Stimulated activated CD8-positive, alpha-beta memory T cell treated with anti-CD3 and anti-CD28 coated beads, Interleukin-12 subunit alpha, Interleukin-12 subunit beta, amount 100 ng/mL, for 4 hours (primary cell): Measurements from ENCODE around the gene CSF3R.
"Not testable (repeated sequence)": the region's sequence is repeated elsewhere in the genome, so short reads cannot be mapped to it uniquely, and the experiment has no call there.

Experiments used
- DNase-seq: peaks from one replicate; pipeline ENCODE4 v3.0.0-alpha.2; 2020; ENCODE audit warnings: low read depth

Gene CSF3R

GRCh38 chr1:36481771-36482723 is 666 bp downstream of the CSF3R start:
- DNase-seq = no peak

- DNase-seq = no peak
Observed at GRCh38 chr1:36481091-36481490, 1.6 kb downstream of the CSF3R start.

- no peak for DNase-seq
Observed at GRCh38 chr1:36480161-36480560, 2.6 kb downstream of the CSF3R start.

DNA sequence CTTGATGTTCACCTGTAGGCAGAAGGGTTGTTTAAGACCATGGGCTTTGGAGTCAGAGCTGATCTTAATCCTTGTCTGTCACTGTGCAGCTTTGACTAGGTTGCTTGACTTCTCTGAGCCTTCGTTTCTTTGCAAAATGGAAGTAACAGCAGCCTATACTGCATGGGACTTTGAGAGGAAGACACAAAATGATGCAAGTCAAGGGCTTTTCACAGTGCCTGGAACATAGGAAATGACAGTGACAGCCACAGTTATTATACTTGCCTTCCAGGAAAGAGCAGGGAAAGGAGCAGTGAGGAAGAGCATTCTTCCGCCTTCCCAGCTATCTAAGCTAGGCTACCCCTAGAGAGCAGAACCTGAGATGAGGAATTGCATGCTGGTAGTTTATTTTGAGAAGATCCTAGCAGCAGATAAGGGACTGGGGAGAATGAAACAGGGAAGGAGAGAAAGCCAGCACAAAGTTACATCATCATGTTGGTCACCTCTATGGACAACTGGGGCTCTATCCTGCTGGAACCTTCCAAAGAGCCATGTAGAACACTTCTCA is 3.1 kb downstream of the CSF3R start:
- DNase-seq = no peak

DNA sequence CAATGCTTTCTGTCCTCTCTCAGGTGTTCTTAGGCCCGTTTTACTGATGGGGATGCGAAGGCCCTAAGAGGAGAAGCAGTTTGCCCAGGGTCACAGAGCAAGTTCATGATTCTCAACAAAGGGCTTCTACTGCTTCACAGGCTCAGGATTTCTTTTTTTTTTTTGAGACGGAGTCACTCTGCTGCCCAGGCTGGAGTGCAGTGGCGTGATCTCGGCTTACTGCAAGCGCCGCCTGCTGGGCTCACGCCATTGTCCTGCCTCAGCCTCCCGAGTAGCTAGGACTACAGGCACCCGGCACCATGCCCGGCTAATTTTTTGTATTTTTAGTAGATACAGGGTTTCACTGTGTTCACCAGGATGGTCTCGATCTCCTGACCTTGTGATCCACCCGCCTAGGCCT is 5.1 kb downstream of the CSF3R start:
- DNase-seq = not testable (repeated sequence)

DNA sequence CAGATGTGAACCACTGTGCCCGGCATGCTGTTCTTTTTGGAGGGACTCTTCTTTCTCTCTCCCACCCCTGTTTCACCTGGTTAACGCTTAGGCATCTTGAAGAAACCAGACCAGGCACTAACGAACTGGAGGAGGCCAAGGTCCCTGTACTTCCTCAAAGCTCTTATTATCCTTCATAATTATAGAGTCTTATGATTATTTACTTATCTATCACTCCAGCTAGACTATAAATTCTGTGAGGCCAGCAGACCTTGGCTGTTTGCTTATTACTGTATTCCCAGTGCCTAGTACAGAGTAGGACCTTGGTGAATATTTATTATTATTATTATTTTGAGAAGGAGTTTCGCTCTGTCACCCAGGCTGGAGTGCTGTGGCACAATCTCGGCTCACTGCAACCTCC is 5.8 kb downstream of the CSF3R start:
- no peak for DNase-seq

DNA sequence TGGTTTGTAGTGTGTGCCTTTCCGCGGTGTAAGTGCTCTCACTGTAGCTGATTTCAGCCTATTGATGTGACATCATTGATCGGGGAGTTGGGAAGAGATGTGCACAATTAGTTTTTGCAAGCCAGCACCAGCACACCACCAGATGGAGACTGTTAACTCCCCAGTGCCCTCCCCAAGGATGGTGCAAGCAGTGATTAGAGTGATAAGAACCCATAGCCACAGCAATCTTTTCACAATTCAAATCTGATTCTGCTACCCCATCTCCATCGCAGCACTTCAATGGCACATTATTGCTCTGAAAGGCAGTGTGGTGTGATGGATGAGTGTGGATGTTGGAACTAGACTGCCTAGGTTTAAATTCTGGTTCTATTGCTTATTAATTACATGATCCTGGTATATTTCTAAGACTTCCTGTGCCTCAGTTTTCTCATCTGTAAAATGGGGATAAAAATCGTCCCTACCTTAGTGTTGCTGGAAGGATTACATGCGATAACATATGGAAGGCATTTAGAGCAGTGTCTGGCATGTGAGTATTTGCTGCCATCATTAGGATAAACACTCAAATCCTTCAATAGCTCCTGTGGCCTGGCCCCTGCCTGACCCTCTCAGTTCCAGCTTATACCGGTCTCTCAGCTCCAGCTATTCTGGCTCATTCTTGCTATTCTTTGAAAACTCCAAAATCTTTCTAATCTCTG is 6.7 kb downstream of the CSF3R start:
- no peak for DNase-seq

DNA sequence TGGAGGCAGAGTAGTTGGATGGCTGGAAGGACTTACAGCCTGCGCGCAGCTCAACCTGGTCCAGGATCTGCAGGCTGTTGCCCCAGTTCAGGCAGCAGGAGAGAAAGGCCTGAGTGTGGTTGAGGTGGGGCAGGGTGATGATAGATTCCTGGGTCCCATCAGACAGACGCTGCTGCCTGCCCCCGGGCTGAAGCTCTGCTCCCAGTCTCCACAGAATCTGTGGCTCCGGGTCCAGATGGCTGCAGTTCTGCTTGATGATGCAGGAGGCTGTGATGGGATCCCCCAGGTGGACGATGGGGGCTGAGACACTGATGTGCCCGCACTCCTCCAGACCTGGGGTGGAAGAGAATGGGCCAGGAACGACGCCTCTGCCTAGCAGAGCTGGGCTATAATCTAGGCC is 7.4 kb downstream of the CSF3R start:
- no peak for DNase-seq

GRCh38 chr1:36472656-36473055 is 10.1 kb downstream of the CSF3R start:
- no peak for DNase-seq

DNA sequence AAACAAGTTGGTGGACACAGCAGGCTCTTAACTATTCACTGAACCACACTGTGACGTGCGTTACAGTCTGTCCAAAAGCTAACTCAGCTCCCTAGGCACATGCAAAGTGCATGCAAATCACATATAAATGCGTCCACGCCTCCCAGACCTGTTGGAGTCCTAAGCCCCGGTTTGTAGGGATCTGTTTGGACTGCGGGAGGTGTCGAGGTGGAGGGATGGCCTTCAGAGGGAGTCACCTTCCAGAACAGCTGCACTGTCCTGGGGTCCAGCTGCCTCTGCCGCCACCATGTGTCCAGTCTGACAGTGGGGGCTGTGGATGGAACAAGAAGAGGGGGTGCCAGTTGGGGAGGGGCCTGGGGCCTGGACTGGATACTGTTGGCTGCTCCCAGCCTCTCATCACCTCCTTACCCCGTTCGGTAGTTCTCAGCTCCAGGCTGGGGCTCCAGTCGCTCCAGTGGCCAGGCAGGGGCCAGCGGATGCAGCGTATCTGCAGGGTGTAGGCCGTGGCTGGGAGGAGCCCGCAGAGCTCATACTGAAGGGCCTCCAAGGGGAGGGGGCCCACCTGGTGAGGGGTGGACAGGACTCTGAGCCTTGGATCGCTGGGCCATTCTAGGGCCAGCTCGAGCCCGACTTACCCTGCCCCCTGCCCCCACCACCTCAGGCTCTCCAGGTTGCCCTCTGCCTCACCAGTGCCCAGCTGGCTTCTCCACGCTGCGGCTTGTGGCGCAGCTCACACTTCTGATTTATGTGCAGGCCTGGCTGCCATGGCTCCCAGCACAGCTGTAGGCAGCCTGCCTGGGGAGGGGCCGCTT is 10.7 kb downstream of the CSF3R start:
- no peak for DNase-seq

DNA sequence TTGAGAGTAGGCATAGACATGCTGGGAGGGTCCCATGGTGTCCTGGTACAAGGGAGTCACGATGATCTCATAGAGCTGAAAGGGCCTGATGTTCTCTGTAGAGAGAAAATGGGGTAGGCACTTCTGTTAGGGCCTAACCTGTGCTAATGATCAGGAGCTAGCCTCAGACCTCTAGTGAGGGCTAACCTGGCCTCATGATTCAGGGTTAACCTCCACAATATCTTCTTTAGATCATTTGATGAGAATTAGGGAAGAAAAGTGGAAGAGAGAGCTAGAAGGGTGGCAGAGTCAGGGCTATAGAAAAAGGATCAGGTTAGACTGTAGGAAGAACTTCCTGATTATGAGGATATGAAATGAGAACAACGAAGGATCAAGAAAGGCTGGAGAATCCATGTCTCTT is 13.6 kb downstream of the CSF3R start:
- DNase-seq = no peak

DNA sequence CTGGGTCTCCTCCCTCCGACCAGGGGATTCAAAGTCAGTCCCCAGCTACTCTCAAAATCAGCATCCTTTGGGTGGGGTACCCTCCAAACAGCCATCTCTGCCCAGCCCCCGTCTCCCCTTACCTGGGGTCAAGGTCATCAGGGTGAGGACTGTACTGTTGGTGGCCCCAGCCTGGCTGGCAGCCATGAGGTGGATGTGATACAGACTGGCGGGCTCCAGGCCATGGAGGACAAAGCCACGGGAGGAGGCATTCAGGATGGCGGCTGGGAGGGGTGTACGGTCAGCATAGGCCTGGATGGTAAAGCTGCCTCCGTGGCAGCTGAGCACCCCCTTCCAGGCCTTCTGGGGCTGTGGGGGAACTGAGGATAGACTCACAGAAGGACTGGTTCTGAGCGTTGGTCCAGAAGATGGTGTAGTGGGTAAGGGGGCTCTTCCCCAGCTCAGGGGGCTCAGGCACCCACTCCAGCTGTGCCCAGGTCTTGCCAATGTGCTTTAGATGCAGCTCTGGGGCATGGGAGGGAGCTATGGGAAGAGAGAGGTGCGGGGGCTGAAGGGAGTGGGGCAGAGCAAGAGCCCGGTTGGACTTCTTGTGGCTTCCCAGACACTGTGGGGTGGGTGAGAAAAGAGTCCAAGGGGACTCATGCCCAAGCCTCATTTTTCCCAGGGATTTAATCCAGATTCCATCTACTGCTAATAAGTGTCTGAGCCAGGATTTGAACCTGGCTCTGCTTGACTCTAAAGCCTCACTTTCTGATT is 14.8 kb downstream of the CSF3R start:
- no peak for DNase-seq

DNA sequence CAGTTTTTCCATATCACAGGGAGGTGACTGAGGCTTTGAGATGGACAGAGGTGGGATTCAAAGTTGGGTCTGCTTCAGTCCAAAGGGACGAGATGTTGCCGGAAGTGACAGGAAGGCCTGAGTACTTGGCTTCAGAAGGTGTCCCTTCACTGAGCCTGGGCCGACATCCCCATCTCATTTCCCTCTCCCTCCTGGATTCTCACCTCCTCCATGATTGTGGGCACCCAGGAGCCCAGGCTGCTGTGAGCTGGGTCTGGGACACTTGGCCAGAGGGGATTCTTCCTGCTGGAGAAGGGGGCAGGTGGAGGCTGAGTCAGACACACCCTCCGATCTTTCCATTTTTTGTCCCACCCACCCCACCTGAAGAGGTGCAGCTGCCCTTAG is 15.7 kb downstream of the CSF3R start:
- DNase-seq = no peak

DNA sequence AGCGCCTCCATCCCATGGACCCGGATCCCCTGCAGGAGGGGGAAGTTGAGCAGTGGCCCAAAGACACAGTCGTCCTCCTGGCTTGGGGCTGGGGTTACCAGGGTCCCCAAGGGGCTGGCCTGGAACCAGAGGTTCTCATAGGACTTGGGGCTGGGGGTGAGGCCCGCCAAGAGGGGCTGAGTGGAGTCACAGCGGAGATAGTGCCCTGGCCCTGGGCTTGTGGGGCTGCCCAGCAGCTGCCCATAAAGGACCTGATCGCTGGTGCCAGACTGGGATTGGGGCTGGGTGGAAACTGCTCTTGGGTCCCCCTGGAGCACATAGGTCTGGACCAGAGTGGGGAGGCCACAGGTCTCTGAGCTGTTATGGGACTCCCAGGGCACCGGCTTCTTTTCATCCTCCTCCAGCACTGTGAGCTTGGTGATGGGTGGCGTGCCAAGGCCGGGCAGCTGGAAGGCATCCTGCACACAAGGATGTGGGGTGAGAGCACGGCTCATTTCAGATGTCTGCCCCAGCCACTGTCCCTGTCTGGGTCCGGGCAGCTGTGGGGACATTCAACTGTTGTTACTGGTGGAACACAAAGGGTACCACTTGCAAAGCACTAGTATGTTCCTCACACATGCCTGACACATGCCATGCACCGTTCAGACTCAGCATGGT is 16.2 kb downstream of the CSF3R start:
- DNase-seq = no peak

DNA sequence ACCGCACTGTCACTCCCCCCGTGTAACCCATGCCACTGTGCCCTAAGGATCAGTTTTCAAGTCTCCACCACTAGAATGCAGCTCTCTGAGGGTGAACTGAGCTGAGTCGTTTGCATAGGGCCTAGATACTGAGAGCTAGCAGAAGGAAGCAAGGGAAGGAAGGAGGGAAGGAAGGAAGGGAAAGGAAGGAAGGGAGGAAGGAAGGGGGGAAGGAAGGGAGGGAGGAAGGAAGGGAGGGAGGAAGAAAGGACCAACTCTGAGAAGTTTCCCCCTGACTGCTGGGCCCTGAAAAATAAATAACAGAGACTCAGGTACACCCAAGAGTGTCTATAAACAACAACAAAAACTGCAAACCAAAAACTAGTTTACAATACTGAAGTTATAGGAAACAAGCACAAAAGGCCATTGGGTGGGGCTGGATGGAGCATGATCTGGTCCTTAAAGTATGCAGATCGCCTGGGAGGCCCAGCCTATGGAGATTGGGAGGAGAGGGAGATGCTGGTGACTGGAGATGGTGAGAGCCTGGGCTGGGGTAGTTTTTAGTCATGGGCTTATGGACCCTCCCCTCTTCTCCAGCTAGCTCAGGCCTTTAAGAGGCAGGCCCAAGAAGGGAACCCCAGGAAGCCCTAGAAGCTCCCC is 16.9 kb downstream of the CSF3R start:
- no peak for DNase-seq

- no peak for DNase-seq
Observed at GRCh38 chr1:36464605-36465393, 17.9 kb downstream of the CSF3R start.

DNA sequence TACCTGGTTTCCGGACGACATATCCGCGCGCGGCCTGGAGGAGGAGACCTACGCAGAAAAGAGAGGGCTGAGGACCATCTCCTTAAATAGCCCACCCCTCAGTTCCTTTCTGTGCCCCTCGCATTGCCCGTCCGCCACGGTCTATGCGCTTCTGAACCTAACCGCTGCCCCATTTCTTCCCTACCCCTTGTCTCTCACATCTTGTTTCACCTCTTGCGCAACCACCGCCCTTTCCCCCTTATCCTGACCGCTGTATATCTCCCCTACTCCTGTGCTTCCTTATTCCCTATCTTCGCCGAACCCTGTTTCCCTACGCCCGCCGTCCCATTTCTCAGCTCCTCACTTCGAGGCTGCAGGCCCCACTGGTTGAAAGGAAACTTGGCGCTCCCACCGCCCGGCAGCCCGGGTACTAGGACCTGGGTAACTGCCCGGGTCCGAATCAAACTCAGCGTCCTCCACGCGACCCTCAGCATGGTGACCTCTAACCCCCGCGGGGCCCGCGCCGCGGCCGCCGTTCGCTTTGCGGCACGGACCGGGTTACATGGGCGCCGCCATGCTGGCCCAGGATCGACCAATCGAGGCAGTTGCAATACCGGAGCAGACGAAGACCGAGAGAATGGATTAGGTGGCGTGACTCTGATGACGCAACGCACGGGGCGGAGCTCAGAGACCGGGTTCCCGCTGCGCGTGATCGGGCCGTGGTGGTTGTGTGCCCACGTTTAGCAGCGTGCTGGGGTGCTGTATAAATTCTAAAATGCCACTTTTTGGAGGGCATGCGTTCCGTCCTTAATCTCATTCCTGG is 18.7 kb downstream of the CSF3R start, which contains the start of gene MRPS15:
Gene MRPS15, minus strand, starts transcription at position 582 of the 802 bp plus-strand sequence. Its CDS starts 109 bp downstream, at position 473.
- DNase-seq = peak; percentile 91

DNA sequence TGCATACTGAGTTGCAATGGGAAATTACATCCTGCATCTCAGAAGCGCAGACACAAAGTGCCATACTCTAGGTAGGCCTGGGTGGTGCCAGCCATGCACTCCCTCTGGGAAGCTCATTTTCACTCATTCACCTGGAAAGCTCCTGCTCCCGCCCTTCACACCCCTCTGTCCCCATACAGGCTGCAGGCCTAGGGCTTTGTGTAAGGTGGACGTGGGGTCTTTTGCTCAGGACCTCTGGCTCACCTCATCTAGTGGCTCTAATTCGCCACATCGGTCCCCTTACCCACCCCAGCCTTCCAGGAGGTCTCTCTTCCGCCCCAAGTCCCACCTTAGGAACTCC is 19.3 kb downstream of the CSF3R start:
- DNase-seq = no peak

DNA sequence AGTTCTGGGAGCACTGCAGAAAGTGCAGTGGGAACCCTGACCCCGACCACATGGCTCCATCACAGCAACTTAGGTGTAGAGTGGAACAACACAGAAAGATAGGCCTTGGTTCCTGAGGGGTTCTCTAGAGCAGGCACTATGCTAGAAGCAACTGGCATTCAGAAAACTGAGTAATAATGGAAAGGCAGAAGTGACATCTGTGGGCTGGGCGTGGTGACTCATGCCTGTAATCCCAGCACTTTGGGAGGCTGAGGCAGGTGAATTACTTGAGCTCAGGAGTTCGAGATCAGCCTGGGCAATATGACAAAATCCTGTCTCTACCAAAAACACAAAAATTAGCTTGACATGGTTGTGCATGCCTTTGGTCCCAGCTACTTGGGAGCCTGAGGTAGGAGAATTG is 23.8 kb downstream of the CSF3R start:
- no peak for DNase-seq
